Testis (tissue), 2 donors: ENCODE results near the gene CEP68.

Experiments used
- CTCF ChIP-seq, 3 experiments: fragments of 450-650 bp in 2 of 3; fragments of 200-600 bp in 1 of 3; sonication (generic) in 1 of 3; IDR thresholded peaks; one replicate each; pipeline ENCODE4 v1.5.1; 2016 to 2019; ENCODE audit warnings: antibody characterized with exemption in 3 of 3, mild to moderate bottlenecking in 2 of 3, moderate library complexity in 1 of 3
- POLR2A ChIP-seq: fragments of 450-650 bp; IDR thresholded peaks from one replicate; pipeline ENCODE4 v1.6.1; 2017; ENCODE audit warnings: antibody characterized with exemption, mild to moderate bottlenecking, moderate library complexity

- no peak for TF ChIP-seq POLR2A
- no peak for TF ChIP-seq CTCF (IDR thresholded peaks at IDR 0.05)
Measured at GRCh38 chr2:65044097-65044735, 12.0 kb upstream of the CEP68 start.
